ENCODE measurements around the gene EFNB2.

EFNB2 gene

DNA sequence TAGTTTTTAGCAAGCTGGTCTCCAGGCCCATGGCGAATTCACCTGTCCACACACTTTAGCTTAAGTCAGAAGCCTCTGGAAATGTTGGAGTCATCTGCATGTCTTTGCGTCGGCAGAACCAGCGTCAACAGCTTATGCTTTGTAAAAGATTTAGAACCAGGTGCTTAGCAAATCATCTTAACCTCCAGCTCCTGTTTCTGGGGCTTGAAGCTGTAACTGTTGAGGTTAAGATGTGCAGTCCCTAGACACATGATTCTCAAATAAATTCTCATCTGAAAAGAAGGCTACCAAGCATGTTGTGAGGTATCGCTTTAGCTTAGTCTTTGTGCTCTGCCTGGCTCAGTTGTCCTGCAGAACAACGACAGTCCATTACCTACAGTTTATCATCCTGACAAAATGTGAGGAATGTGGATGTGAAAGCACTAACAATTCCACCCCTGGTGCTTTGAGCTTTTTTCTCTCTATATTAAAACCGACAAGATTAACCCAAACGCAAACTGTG is 4.4 kb downstream of the EFNB2 start:
- Histone ChIP-seq H3K27me3 (ENCODE audit: control insufficient read depth, insufficient read depth, low read length) (no peaks in the 10 kb centered on the region), H3K4me3 (ENCODE audit: low read length) (peak overlapping the region; percentile 95), H3K36me3 (ENCODE audit: insufficient read depth, low read length) (no peaks in the 10 kb centered on the region), H3K9me3 (replicated peaks; ENCODE audit: low read length) (no peaks in the 10 kb centered on the region), H3K9ac (ENCODE audit: low read depth, low read length) (peak overlapping the region; percentile 86), H3K4me2 (ENCODE audit: low read length) (peak overlapping the region; percentile 88), H3K4me1 (ENCODE audit: control insufficient read depth, insufficient read depth, low read length) (peaks cover 11% of the 10 kb centered on the region)

DNA sequence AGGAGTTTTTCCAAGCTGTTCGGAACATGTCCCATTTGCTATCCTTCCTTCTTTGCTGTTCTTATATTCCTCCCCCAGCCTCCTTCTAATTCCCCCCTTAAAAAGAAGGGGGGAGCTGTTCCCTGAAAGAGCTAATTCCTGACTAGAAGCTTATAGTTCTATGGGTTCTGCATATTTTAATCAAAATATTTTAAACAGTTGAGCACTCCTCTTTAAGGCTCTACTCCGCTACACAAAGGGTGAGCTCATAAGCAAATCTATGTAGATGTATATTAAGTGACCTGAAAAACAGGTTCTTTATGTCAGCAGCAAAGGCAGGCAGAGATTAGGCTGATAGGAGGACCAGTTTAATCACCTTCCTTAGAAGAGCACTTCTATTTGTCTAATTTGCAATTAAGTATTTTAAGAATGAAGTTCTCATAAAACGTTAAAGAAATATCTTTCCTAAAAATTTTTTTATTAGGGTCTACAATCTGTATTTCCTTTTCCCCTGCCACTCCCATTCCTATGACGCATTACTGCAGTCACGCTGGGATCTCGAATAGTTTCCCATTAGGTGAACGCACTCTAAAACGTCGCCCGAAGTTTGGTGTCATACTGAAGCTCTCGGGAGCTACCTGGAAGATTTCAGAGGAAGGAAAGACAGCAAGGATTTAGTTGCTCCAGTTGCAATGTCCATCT is 5.2 kb downstream of the EFNB2 start:
- no peaks in the 10 kb centered on the region for H3K9me3 ChIP-seq (replicated peaks; ENCODE audit: low read length)
- H3K4me2 ChIP-seq (ENCODE audit: low read length) = peak overlapping the region; percentile 88
- no peak overlapping the region for H3K4me3 ChIP-seq (ENCODE audit: low read length)
- peaks cover 11% of the 10 kb centered on the region for H3K4me1 ChIP-seq (ENCODE audit: control insufficient read depth, insufficient read depth, low read length)
- no peak overlapping the region for H3K9ac ChIP-seq (ENCODE audit: low read depth, low read length)
- H3K27me3 ChIP-seq (ENCODE audit: control insufficient read depth, insufficient read depth, low read length) = no peaks in the 10 kb centered on the region
- H3K36me3 ChIP-seq (ENCODE audit: insufficient read depth, low read length) = no peaks in the 10 kb centered on the region

DNA sequence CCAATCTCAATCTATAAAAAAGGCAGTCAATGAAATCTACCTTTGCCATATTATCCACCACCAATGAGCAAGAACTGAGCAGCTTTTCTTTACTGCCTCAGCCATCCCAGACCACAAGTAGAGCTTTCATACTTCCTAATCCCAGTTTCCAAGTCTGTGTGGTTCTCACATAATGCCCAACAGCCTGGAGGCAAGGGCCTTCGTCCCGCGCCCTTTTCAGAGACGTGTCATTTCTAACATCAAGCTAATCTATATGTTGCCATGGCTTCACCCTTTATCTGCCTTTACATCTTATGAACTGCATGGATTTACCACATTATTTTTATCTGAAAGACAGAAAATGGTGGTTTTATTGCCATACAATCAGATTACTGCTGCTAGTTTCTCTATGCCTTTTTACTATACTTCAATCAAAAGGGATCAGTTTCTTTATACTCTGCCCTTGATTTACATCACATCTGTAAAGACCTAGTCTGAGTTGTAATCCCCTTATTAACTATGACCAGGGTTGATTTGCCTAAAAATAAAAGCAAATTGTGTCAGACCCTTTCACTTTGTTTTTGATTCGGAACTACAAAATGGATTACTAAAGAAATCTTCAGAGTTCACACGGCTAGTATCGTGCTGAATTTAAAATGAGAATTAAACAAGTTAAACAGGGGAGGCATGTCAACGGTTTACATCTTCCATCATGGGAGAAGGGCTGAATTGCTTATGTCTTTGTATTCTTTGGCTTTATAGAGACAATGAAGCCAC is 5.9 kb downstream of the EFNB2 start:
- peak overlapping the region; percentile 88 for H3K4me2 ChIP-seq (ENCODE audit: low read length)
- H3K4me3 ChIP-seq (ENCODE audit: low read length) = no peak overlapping the region
- H3K27me3 ChIP-seq (ENCODE audit: control insufficient read depth, insufficient read depth, low read length) = no peaks in the 10 kb centered on the region
- no peaks in the 10 kb centered on the region for H3K36me3 ChIP-seq (ENCODE audit: insufficient read depth, low read length)
- peaks cover 11% of the 10 kb centered on the region for H3K4me1 ChIP-seq (ENCODE audit: control insufficient read depth, insufficient read depth, low read length)
- no peak overlapping the region for H3K9ac ChIP-seq (ENCODE audit: low read depth, low read length)
- H3K9me3 ChIP-seq (replicated peaks; ENCODE audit: low read length) = no peaks in the 10 kb centered on the region

DNA sequence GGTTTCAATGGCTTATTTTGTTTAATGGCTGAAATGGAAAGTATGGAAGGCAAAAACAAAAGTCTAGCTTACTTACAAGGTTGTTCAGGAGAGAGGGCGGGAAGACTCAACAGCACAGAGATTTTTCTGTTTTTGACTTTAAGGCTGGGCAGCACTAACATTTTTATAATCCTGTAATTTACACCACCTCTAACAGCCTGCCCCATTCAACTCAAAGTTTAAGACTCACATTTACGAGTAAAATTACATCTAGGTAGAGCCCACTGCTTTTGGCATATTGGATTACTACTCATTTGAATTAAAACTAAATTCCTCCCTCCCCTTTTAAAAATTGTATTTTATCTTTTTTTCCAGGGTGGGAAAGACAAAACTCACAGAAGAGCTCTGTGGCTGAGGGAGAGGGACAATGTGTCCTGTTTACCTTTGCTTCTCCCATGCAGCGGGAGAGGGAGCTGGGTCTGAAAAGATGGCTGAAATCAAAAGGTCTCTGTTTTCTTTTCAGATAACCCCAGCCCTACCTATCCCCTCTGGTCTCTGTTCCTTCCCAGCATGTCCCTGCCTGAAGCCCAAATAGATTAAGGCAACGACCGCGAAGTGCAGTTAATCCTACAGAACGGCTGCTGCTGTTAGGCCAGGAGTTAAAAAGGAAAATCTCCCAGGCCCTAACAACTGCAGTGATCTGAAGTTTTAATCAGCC is 6.6 kb downstream of the EFNB2 start:
- H3K27me3 ChIP-seq (ENCODE audit: control insufficient read depth, insufficient read depth, low read length) = no peaks in the 10 kb centered on the region
- H3K36me3 ChIP-seq (ENCODE audit: insufficient read depth, low read length) = no peaks in the 10 kb centered on the region
- H3K4me1 ChIP-seq (ENCODE audit: control insufficient read depth, insufficient read depth, low read length) = peaks cover 11% of the 10 kb centered on the region
- H3K4me3 ChIP-seq (ENCODE audit: low read length) = no peak overlapping the region
- no peaks in the 10 kb centered on the region for H3K9me3 ChIP-seq (replicated peaks; ENCODE audit: low read length)
- H3K9ac ChIP-seq (ENCODE audit: low read depth, low read length) = no peak overlapping the region
- no peak overlapping the region for H3K4me2 ChIP-seq (ENCODE audit: low read length)

DNA sequence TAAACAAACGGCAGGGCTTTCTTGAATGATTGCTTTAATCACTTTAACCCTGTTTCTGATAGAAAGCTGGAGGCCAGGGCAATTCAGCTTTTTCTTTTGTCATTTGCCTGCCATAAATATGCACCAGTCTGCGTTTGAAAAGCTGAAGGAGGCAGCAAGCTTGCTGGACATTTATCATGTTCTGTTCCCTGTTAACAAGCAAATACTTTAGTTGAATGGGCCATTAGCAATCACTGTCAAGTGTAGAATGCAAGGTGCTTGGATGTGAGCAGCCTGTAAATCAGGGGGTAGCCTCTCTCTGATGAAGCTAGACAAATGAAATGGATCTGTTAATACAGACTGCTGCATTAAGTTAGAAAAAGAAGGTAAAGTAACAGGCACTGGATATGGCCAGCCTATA is 7.6 kb downstream of the EFNB2 start:
- Histone ChIP-seq H3K9ac (ENCODE audit: low read depth, low read length) (no peak overlapping the region), H3K27me3 (ENCODE audit: control insufficient read depth, insufficient read depth, low read length) (no peaks in the 10 kb centered on the region), H3K4me1 (ENCODE audit: control insufficient read depth, insufficient read depth, low read length) (peaks cover 18% of the 10 kb centered on the region), H3K36me3 (ENCODE audit: insufficient read depth, low read length) (no peaks in the 10 kb centered on the region), H3K4me3 (ENCODE audit: low read length) (no peak overlapping the region), H3K9me3 (replicated peaks; ENCODE audit: low read length) (no peaks in the 10 kb centered on the region), H3K4me2 (ENCODE audit: low read length) (no peak overlapping the region)

DNA sequence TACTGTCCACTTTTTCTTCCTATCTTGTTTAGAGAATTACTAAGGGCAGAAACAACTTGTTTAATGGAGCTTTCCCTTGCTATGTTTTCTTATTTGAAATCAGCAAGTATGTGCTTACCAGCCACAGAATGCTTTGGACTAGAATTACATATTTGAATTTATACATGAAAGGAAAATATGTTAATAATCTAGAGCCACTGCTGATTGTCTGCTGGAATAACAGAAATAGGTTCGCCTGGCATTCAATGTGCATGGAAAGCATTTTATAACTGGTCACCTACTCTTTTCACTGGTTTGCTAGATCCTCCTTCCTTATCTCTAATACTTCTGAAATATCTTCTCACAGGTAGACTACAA is 8.0 kb downstream of the EFNB2 start:
- no peak overlapping the region for H3K4me2 ChIP-seq (ENCODE audit: low read length)
- H3K4me3 ChIP-seq (ENCODE audit: low read length) = no peak overlapping the region
- H3K9me3 ChIP-seq (replicated peaks; ENCODE audit: low read length) = no peaks in the 10 kb centered on the region
- no peak overlapping the region for H3K9ac ChIP-seq (ENCODE audit: low read depth, low read length)
- H3K36me3 ChIP-seq (ENCODE audit: insufficient read depth, low read length) = no peaks in the 10 kb centered on the region
- no peaks in the 10 kb centered on the region for H3K27me3 ChIP-seq (ENCODE audit: control insufficient read depth, insufficient read depth, low read length)
- peaks cover 19% of the 10 kb centered on the region for H3K4me1 ChIP-seq (ENCODE audit: control insufficient read depth, insufficient read depth, low read length)

DNA sequence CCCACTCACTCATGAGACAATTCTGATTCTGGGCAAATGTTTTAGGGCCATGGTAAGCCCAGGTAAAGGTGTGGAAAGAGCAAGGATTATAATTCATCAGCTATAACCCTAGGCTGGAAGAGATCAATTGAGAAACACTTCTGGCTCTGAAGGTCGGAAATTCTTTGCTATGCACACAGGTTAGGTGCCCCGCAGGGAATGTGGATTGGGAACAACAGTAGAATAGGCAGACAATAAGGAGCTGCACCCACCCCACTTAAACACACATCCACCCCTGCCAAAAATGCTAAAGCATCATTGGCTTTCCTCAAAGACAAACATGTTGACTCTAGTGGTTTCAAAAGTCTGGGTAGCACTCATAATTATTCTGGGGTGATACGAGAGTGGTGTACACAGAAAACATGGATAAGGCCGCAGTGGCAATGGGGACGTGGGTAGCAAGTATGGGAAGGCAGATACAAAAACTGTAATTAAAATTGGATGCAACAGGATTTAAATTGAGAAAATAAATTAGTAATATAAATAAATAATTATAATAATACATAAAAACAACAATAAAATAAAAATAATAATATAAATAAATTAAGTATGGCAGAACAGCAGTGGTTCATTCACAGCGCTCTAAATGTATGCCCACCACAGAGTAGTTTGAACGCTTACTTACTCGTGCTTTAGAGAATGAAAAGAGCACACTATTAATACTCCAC is 8.6 kb downstream of the EFNB2 start:
- Histone ChIP-seq H3K27me3 (ENCODE audit: control insufficient read depth, insufficient read depth, low read length) (no peaks in the 10 kb centered on the region), H3K4me1 (ENCODE audit: control insufficient read depth, insufficient read depth, low read length) (peaks cover 19% of the 10 kb centered on the region), H3K9ac (ENCODE audit: low read depth, low read length) (no peak overlapping the region), H3K4me3 (ENCODE audit: low read length) (no peak overlapping the region), H3K4me2 (ENCODE audit: low read length) (no peak overlapping the region), H3K9me3 (replicated peaks; ENCODE audit: low read length) (no peaks in the 10 kb centered on the region), H3K36me3 (ENCODE audit: insufficient read depth, low read length) (no peaks in the 10 kb centered on the region)

DNA sequence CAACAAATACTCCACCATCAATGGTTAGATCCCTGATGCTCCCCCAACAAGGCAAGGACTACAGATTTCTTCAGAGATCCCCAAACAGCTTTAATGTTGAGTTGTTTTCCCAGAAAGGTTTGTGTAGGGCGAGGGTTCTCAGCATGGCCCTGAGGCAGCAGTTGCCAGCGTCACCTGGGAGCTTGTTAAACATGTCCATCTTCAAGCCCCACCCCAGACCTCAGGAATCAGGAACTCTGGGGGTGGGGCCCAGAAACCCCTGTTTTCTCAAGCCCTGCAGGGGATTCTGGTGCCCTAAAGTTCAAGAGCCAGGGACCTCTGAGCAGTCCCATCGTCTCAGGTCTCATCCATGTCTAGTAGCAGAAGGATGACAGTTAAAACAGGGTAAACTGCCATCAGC is 9.6 kb downstream of the EFNB2 start:
- Histone ChIP-seq H3K9ac (ENCODE audit: low read depth, low read length) (no peak overlapping the region), H3K9me3 (replicated peaks; ENCODE audit: low read length) (no peaks in the 10 kb centered on the region), H3K27me3 (ENCODE audit: control insufficient read depth, insufficient read depth, low read length) (no peaks in the 10 kb centered on the region), H3K36me3 (ENCODE audit: insufficient read depth, low read length) (peaks cover 1% of the 10 kb centered on the region), H3K4me2 (ENCODE audit: low read length) (no peak overlapping the region), H3K4me1 (ENCODE audit: control insufficient read depth, insufficient read depth, low read length) (peaks cover 10% of the 10 kb centered on the region), H3K4me3 (ENCODE audit: low read length) (no peak overlapping the region)

DNA sequence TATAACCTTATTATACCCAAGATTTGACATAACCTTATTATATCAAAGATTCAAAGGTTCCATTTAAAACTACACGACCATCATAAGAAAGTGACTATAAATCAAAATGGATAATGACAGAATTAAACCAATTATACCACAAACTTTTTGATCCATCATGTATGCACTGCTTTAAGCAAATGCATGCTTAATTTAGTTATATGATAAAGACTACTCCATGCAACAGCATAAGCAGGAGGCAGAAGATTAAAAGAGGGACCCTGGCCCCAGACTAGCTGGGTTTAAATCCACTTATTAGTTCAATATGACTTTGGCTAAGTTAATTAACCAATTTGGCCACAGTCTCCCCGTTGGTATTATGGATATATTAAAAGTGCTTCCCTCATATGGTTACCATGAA is 11.4 kb downstream of the EFNB2 start:
- H3K4me3 ChIP-seq (ENCODE audit: low read length) = no peak overlapping the region
- H3K4me2 ChIP-seq (ENCODE audit: low read length) = no peak overlapping the region
- H3K9me3 ChIP-seq (replicated peaks; ENCODE audit: low read length) = no peaks in the 10 kb centered on the region
- no peak overlapping the region for H3K9ac ChIP-seq (ENCODE audit: low read depth, low read length)
- H3K27me3 ChIP-seq (ENCODE audit: control insufficient read depth, insufficient read depth, low read length) = no peaks in the 10 kb centered on the region
- H3K36me3 ChIP-seq (ENCODE audit: insufficient read depth, low read length) = peaks cover 10% of the 10 kb centered on the region
- peaks cover 8% of the 10 kb centered on the region for H3K4me1 ChIP-seq (ENCODE audit: control insufficient read depth, insufficient read depth, low read length)

DNA sequence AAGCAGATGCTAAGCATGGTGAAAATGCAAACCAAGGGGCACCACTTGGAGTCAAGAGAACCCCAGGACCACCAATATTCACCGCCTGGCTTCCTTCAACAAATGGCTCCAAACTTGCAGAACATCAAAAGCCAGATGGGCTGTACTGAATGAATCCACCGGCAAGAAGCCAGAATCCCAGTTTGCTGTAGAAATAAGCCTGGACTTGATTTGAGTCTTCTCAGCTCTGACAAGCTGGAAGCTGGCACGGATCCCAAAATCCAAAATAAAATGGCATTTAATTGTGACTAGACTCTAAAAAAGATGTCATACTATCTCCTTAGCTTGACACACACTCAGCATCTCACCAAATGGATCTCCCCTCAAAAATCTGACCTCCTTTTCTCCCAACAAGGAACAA is 11.9 kb downstream of the EFNB2 start:
- Histone ChIP-seq H3K4me1 (ENCODE audit: control insufficient read depth, insufficient read depth, low read length) (peaks cover 8% of the 10 kb centered on the region), H3K36me3 (ENCODE audit: insufficient read depth, low read length) (peaks cover 14% of the 10 kb centered on the region), H3K4me3 (ENCODE audit: low read length) (no peak overlapping the region), H3K27me3 (ENCODE audit: control insufficient read depth, insufficient read depth, low read length) (no peaks in the 10 kb centered on the region), H3K4me2 (ENCODE audit: low read length) (no peak overlapping the region), H3K9me3 (replicated peaks; ENCODE audit: low read length) (no peaks in the 10 kb centered on the region), H3K9ac (ENCODE audit: low read depth, low read length) (no peak overlapping the region)

DNA sequence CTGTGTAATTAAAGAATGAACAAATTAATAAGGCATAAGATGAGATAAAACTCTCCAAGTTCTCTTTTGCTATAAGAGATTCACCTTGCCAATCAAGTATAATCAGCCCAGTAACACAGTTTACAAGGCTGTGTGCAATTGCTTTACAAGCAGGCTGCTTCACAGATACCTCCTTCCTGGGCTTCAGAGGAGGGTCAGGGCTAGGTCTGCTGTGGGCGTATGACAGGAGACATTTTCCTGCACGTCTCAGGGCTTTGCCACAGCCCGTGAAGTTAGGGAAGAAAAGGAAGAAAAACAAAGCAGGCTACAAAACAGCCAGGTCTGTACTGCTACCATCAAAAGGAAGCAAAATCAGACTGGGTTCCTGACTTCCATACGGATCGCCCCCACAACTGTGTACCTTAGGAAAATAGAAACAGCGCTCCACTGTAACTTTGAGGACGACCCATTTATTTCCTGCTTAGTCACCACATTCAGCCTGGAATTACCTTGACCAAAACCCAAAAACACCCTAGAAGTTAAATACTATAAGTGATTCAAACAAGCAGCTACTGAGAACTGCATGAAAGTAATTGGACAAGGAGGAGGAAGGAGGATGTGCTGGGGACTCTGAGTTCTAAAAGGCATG is 12.4 kb downstream of the EFNB2 start:
- peaks cover 8% of the 10 kb centered on the region for H3K4me1 ChIP-seq (ENCODE audit: control insufficient read depth, insufficient read depth, low read length)
- H3K27me3 ChIP-seq (ENCODE audit: control insufficient read depth, insufficient read depth, low read length) = no peaks in the 10 kb centered on the region
- no peak overlapping the region for H3K9ac ChIP-seq (ENCODE audit: low read depth, low read length)
- H3K36me3 ChIP-seq (ENCODE audit: insufficient read depth, low read length) = peaks cover 18% of the 10 kb centered on the region
- H3K9me3 ChIP-seq (replicated peaks; ENCODE audit: low read length) = no peaks in the 10 kb centered on the region
- no peak overlapping the region for H3K4me3 ChIP-seq (ENCODE audit: low read length)
- H3K4me2 ChIP-seq (ENCODE audit: low read length) = no peak overlapping the region

Measured in skeletal muscle satellite cell (primary cell).